Neuron (in vitro differentiated cells): Measurements from ENCODE around the gene LRRC4B.
A peak's percentile ranks its signal among the peaks of the same experiment; 100 is the strongest.

Experiments
- H2AFZ ChIP-seq: one replicate; pipeline ENCODE4 v1.6.1; 2013; ENCODE audit warnings: low read depth, mild to moderate bottlenecking, inconsistent platforms, low read length, moderate library complexity
- H3K27me3 ChIP-seq: one replicate; pipeline ENCODE4 v1.6.1; 2013; ENCODE audit warnings: low read length; ENCODE audit not compliant: insufficient read depth
- H3K36me3 ChIP-seq: one replicate; pipeline ENCODE4 v1.6.1; 2013; ENCODE audit warnings: low read length; ENCODE audit not compliant: insufficient read depth
- H3K4me1 ChIP-seq: one replicate; pipeline ENCODE4 v1.6.1; 2013; ENCODE audit warnings: low read length; ENCODE audit not compliant: insufficient read depth
- H3K4me3 ChIP-seq: 2 replicates; pipeline ENCODE4 v1.5.1; 2013; ENCODE audit warnings: mild to moderate bottlenecking, low read length, moderate library complexity
- H3K9me3 ChIP-seq: one replicate; pipeline ENCODE4 v1.6.1; 2013; ENCODE audit warnings: low read length

The LRRC4B gene

GRCh38 chr19:50518091-50519005 is 49.9 kb downstream of the LRRC4B start:
- Histone ChIP-seq H3K27me3 (no peaks in the 10 kb centered on the region), H3K4me3 (no peak overlapping the region), H2AFZ (no peak overlapping the region)

GRCh38 chr19:50517704-50518075 is 50.5 kb downstream of the LRRC4B start:
- Histone ChIP-seq H3K4me1 (peaks cover 29% of the 10 kb centered on the region), H2AFZ (no peak overlapping the region), H3K27me3 (no peaks in the 10 kb centered on the region), H3K9me3 (peaks cover 12% of the 10 kb centered on the region), H3K4me3 (no peak overlapping the region), H3K36me3 (peaks cover 36% of the 10 kb centered on the region)

More at GRCh38 chr19:50518091-50519005, 49.9 kb downstream of the LRRC4B start:
- Histone ChIP-seq H3K4me1 (peaks cover 22% of the 10 kb centered on the region), H3K36me3 (peaks cover 36% of the 10 kb centered on the region), H3K9me3 (peaks cover 12% of the 10 kb centered on the region)

- Histone ChIP-seq H3K36me3 (peaks cover 36% of the 10 kb centered on the region), H3K9me3 (peaks cover 12% of the 10 kb centered on the region), H2AFZ (no peak overlapping the region), H3K27me3 (no peaks in the 10 kb centered on the region), H3K4me3 (no peak overlapping the region), H3K4me1 (peaks cover 34% of the 10 kb centered on the region)
Observed at GRCh38 chr19:50516964-50517703, 51.1 kb downstream of the LRRC4B start.

GRCh38 chr19:50516456-50516855 is 51.8 kb downstream of the LRRC4B start:
- Histone ChIP-seq H3K27me3 (no peaks in the 10 kb centered on the region), H3K9me3 (peaks cover 12% of the 10 kb centered on the region), H3K4me3 (no peak overlapping the region), H3K36me3 (peaks cover 36% of the 10 kb centered on the region), H3K4me1 (peaks cover 41% of the 10 kb centered on the region), H2AFZ (no peak overlapping the region)

GRCh38 chr19:50515168-50515561 is 53.1 kb downstream of the LRRC4B start:
- H3K36me3 ChIP-seq: peaks cover 32% of the 10 kb centered on the region
- H3K4me1 ChIP-seq: peaks cover 45% of the 10 kb centered on the region
- no peak overlapping the region for H2AFZ ChIP-seq
- H3K4me3 ChIP-seq: no peak overlapping the region
- H3K9me3 ChIP-seq: peaks cover 12% of the 10 kb centered on the region
- no peaks in the 10 kb centered on the region for H3K27me3 ChIP-seq

- H3K36me3 ChIP-seq: peaks cover 32% of the 10 kb centered on the region
- H3K4me1 ChIP-seq: peaks cover 50% of the 10 kb centered on the region
- H3K4me3 ChIP-seq: no peak overlapping the region
- no peaks in the 10 kb centered on the region for H3K27me3 ChIP-seq
- H2AFZ ChIP-seq: no peak overlapping the region
- peaks cover 12% of the 10 kb centered on the region for H3K9me3 ChIP-seq
Observed at GRCh38 chr19:50514346-50515167, 53.7 kb downstream of the LRRC4B start.

GRCh38 chr19:50513746-50514345 is 54.4 kb downstream of the LRRC4B start, which contains the start of gene ASPDH:
Gene ASPDH, minus strand, starts transcription at chr19:50513913. Its CDS starts 90 bp downstream, at chr19:50513823.
- Histone ChIP-seq H3K27me3 (no peaks in the 10 kb centered on the region), H3K36me3 (peaks cover 27% of the 10 kb centered on the region), H3K4me1 (peaks cover 57% of the 10 kb centered on the region), H2AFZ (no peak within 1 kb of the TSS), H3K4me3 (no peak within 1 kb of the TSS), H3K9me3 (peaks cover 7% of the 10 kb centered on the region)

- peaks cover 20% of the 10 kb centered on the region for H3K36me3 ChIP-seq
- no peak overlapping the region for H3K4me3 ChIP-seq
- no peaks in the 10 kb centered on the region for H3K27me3 ChIP-seq
- H3K9me3 ChIP-seq: no peaks in the 10 kb centered on the region
- peaks cover 64% of the 10 kb centered on the region for H3K4me1 ChIP-seq
- no peak overlapping the region for H2AFZ ChIP-seq
Observed at GRCh38 chr19:50512999-50513745, 55.1 kb downstream of the LRRC4B start.

- peaks cover 68% of the 10 kb centered on the region for H3K4me1 ChIP-seq
- peak overlapping the region; percentile 77 for H3K4me3 ChIP-seq
- no peaks in the 10 kb centered on the region for H3K27me3 ChIP-seq
- H3K9me3 ChIP-seq: no peaks in the 10 kb centered on the region
- no peak overlapping the region for H2AFZ ChIP-seq
- H3K36me3 ChIP-seq: peaks cover 12% of the 10 kb centered on the region
Observed at GRCh38 chr19:50512112-50512998, 55.9 kb downstream of the LRRC4B start.

GRCh38 chr19:50511069-50511822 is 57.0 kb downstream of the LRRC4B start, which contains the start of gene JOSD2:
Gene JOSD2, minus strand, starts transcription at chr19:50511191. Its CDS starts 760 bp downstream, at chr19:50510431.
- peaks cover 4% of the 10 kb centered on the region for H3K36me3 ChIP-seq
- H3K4me3 ChIP-seq: peak within 1 kb of the TSS; percentile 77
- no peaks in the 10 kb centered on the region for H3K9me3 ChIP-seq
- H3K4me1 ChIP-seq: peaks cover 68% of the 10 kb centered on the region
- H2AFZ ChIP-seq: peak within 1 kb of the TSS; percentile 49
- no peaks in the 10 kb centered on the region for H3K27me3 ChIP-seq

GRCh38 chr19:50510700-50511068 is 57.6 kb downstream of the LRRC4B start:
- Histone ChIP-seq H3K27me3 (no peaks in the 10 kb centered on the region), H3K4me1 (peaks cover 68% of the 10 kb centered on the region), H3K4me3 (peak overlapping the region; percentile 77), H3K9me3 (no peaks in the 10 kb centered on the region), H2AFZ (no peak overlapping the region), H3K36me3 (peaks cover 2% of the 10 kb centered on the region)
